NCI-H1436 (cell line): ENCODE data around the gene RRAD.

ENCODE experiments used
- DNase-seq: peaks from one replicate; lab custom pipeline; 2025; lab: John Stamatoyannopoulos, UW

The RRAD gene

GRCh38 chr16:66917741-66918140, 7.6 kb downstream of the RRAD start:
- DNase-seq = no peak

GRCh38 chr16:66916518-66916917, 8.8 kb downstream of the RRAD start:
- no peak for DNase-seq

- no peak for DNase-seq
These were observed 10.3 kb downstream of the RRAD start for GRCh38 chr16:66915041-66915440.

GRCh38 chr16:66914541-66914940, 10.8 kb downstream of the RRAD start:
- DNase-seq = no peak

GRCh38 chr16:66913711-66914110, 11.6 kb downstream of the RRAD start:
- DNase-seq = no peak

- DNase-seq = no peak
These were observed 12.3 kb downstream of the RRAD start for GRCh38 chr16:66913081-66913480.

- no peak for DNase-seq
These were observed 13.5 kb downstream of the RRAD start for GRCh38 chr16:66911801-66912200.

- no peak for DNase-seq
These were observed 14.2 kb downstream of the RRAD start for GRCh38 chr16:66911112-66911511.

GRCh38 chr16:66910175-66910940, 15.0 kb downstream of the RRAD start:
- DNase-seq = no peak

- no peak for DNase-seq
These were observed 16.4 kb downstream of the RRAD start for GRCh38 chr16:66908762-66909559.

GRCh38 chr16:66908116-66908515, 17.2 kb downstream of the RRAD start:
- no peak for DNase-seq

GRCh38 chr16:66906916-66907836, 18.2 kb downstream of the RRAD start:
- DNase-seq = no peak

- DNase-seq = peak; percentile 56
These were observed 19.4 kb downstream of the RRAD start for GRCh38 chr16:66905633-66906539.

- no peak for DNase-seq
These were observed 20.3 kb downstream of the RRAD start for GRCh38 chr16:66904846-66905632.

GRCh38 chr16:66904428-66904845, 20.9 kb downstream of the RRAD start:
- no peak for DNase-seq

- DNase-seq = no peak
These were observed 21.5 kb downstream of the RRAD start for GRCh38 chr16:66903544-66904427.

GRCh38 chr16:66902648-66903543, 22.4 kb downstream of the RRAD start:
- no peak for DNase-seq

GRCh38 chr16:66901626-66902025, 23.7 kb downstream of the RRAD start:
- DNase-seq = no peak
